Heart left ventricle (tissue), 13 donors: ENCODE measurements around the gene HEBP2.

Experiments
- POLR2A ChIP-seq, 2 donors: fragments of 450-650 bp; IDR thresholded peaks; one replicate each; pipeline ENCODE4 v1.6.1; 2017; ENCODE audit warnings: antibody characterized with exemption in 2 of 2, mild to moderate bottlenecking in 2 of 2, moderate library complexity in 2 of 2
- TF ChIP-seq, protein P1 (sequence below), 12 donors: fragments of 200-600 bp; sonication (generic) in 4 of 12; IDR thresholded peaks; one replicate each; pipeline versions ENCODE4 v1.5.0 to v1.8.0; 2018 to 2022; ENCODE audit warnings: antibody characterized with exemption in 12 of 12, mild to moderate bottlenecking in 5 of 12
- donor health status: ischemic (EF 13 %, LVEDD 7.1; RV severe dilation, severe dysfunction).
- donor health status: DM: no; HTN: yes; CAD: no.
- donor health status: DM: no; HTN: no; CAD: no.
- donor health status: ischemic (EF 25% LVEDD 6.9; RV normal size, moderate dysfunction).
- donor health status: ischemic (EF 25% LVEDD 5.7; RV mildly dilated, moderate dysfunction).
- donor health status: ischemic (EF 35%, LVEDD 5.7; RV mildly dilated, moderate dysfunction).
- donor health status: nonischemic (EF 11% LVEDD 7.7; RV severe dilation, severe dysfunction).
- donor health status: DM: yes; HTN: yes; CAD: no.
- donor health status: PGD.
- donor health status: ischemic (EF 29% LVEDD 5.4; RV normal size, mild dysfunction).
- donor health status: nonischemic (EF 23%, LVEDD 6.1; RV moderate dilation, normal function).

DNA sequence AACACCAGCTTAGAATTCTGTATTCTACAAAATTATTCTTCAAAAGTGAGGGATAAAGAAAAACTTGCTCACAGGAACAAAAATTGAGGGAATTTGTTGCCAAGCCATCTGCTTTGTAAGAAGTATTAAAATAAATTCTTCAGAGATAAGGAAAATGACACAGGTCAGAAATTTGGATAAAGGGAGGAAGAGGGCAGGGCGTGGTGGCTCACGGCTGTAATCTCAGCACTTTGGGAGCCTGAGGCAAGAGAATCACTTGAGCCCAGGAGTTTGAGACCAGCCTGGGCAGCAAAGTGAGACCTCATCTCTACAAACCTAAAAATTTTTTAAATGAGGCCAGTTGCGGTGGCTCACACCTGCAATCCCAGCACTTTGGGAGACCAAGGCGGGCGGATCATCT, 14.5 kb upstream of the HEBP2 start:
- TF ChIP-seq, protein P1, sequence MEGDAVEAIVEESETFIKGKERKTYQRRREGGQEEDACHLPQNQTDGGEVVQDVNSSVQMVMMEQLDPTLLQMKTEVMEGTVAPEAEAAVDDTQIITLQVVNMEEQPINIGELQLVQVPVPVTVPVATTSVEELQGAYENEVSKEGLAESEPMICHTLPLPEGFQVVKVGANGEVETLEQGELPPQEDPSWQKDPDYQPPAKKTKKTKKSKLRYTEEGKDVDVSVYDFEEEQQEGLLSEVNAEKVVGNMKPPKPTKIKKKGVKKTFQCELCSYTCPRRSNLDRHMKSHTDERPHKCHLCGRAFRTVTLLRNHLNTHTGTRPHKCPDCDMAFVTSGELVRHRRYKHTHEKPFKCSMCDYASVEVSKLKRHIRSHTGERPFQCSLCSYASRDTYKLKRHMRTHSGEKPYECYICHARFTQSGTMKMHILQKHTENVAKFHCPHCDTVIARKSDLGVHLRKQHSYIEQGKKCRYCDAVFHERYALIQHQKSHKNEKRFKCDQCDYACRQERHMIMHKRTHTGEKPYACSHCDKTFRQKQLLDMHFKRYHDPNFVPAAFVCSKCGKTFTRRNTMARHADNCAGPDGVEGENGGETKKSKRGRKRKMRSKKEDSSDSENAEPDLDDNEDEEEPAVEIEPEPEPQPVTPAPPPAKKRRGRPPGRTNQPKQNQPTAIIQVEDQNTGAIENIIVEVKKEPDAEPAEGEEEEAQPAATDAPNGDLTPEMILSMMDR (IDR thresholded peaks at IDR 0.05): no peak
- no peak for TF ChIP-seq POLR2A (IDR thresholded peaks at IDR 0.05)
